GM18517 (cell line): Measurements from ENCODE around the gene STRN.
"Not testable (repeated sequence)": the region's sequence is repeated elsewhere in the genome, so short reads cannot be mapped to it uniquely, and the experiment has no call there.

Source experiments
- ATAC-seq: cut with Tn5 transposase; IDR thresholded peaks from one replicate; pipeline ENCODE4 v1.9.1; 2021; ENCODE audit warnings: mild to moderate bottlenecking, moderate library complexity; ENCODE audit not compliant: unreplicated experiment

The STRN gene

DNA sequence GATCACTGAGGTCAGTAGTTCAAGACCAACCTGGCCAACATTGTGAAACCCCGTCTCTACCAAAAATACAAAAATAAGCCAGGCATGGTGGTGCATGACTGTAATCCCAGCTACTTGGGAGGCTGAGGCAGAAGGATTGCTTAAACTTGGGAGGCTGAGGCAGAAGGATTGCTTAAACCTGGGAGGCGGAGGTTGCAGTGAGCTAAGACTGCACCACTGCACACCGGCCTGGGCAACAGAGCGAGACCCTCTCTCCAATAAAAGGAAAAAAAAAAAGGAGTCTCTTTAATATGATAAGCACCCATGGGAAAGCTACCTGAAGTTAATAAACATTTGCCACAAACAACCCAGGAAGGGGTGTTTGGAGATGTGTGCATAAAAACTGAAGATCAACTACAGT is 2.6 kb downstream of the STRN start:
- no peak for ATAC-seq

GRCh38 chr2:36963106-36963505 is 3.2 kb downstream of the STRN start:
- no peak for ATAC-seq

DNA sequence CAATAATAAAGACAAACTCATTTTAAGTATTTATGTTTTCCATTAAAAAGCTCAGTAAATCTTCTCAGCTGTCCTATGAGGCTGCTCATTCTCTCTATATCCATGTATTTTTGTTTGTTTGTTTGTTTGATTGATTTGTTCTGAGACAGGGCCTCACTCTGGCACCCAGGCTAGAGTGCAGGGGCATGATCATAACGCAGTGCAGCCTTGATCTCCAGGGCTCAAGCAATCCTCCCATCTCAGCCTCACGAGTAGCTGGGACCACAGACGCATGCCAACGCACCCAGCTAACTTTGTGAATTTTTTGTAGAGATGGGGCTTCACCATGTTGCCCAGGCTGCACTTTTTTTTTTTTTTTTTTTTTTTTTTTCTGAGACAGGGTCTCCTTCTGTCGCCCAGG is 5.6 kb downstream of the STRN start:
- ATAC-seq: no peak

GRCh38 chr2:36960005-36960675 is 6.2 kb downstream of the STRN start:
- no peak for ATAC-seq

- no peak for ATAC-seq
Measured at GRCh38 chr2:36954977-36955607, 11.2 kb downstream of the STRN start.

GRCh38 chr2:36952748-36953197 is 13.6 kb downstream of the STRN start:
- ATAC-seq: no peak

- ATAC-seq: no peak
Measured at GRCh38 chr2:36951574-36951973, 14.8 kb downstream of the STRN start.

DNA sequence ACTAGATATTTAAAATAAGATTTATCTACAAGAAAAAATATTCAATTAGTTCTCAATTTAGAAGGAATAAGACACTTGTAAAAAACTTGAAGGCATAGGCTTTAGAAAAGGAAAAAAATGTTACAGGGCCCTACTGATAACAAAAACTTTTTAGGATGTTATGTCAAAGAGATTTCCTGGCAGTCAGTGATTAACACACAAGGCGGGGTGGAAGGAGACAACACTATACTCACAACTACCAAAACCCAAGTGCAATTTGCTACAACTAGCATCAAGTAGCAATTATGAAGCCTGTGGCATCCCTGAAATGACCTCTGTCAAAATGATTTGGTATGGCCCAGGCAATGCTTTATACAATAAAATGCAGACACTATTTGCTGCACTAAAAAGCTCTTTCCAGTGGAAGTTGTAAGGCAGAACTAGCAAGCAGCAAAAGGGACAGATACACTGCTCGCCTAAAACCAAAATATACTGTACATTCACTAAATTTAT is 15.3 kb downstream of the STRN start:
- no peak for ATAC-seq

DNA sequence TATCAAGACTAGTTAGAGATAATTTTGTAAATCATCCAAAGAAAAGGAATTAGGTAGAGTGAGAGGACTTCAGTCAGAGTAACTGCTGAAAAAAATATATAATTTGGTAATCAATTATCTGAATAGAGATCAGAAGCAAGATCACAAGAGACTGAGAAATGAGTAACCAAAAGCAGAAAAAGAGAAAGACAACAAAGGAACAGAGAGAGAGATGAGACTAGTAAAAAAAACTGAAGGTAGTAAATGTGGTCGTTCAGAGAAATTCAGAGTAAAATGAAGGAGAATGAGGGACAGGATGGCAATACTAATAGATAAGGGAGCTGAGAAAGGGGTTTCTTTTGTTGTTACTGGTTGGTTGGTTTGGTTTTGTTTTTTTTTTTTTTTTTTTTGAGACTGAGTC is 16.5 kb downstream of the STRN start:
- ATAC-seq: no peak

- not testable (repeated sequence) for ATAC-seq
Measured at GRCh38 chr2:36945240-36945639, 21.1 kb downstream of the STRN start.

- ATAC-seq: no peak
Measured at GRCh38 chr2:36941867-36942266, 24.5 kb downstream of the STRN start.

GRCh38 chr2:36936526-36936925 is 29.8 kb downstream of the STRN start:
- not testable (repeated sequence) for ATAC-seq

DNA sequence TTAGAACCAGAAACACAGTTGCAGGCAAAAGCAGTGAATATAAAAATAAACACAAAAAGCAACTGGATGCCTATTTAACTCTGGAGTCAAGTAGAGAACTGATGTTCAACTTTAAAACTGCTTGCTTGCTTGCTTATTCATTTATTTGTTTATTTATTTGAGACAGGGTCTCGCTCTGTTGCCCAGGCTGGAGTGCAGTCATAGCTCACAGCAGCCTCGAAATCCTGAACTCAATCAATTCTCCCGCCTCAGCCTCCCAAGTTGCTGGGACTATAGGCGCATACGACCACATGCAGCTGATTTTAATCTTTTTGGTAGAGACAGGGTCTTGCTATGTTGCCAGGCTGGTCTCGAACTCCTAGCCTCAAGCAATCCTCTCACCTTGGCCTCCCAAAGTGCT is 34.6 kb downstream of the STRN start:
- not testable (repeated sequence) for ATAC-seq

GRCh38 chr2:36930787-36931410 is 35.4 kb downstream of the STRN start:
- not testable (repeated sequence) for ATAC-seq

DNA sequence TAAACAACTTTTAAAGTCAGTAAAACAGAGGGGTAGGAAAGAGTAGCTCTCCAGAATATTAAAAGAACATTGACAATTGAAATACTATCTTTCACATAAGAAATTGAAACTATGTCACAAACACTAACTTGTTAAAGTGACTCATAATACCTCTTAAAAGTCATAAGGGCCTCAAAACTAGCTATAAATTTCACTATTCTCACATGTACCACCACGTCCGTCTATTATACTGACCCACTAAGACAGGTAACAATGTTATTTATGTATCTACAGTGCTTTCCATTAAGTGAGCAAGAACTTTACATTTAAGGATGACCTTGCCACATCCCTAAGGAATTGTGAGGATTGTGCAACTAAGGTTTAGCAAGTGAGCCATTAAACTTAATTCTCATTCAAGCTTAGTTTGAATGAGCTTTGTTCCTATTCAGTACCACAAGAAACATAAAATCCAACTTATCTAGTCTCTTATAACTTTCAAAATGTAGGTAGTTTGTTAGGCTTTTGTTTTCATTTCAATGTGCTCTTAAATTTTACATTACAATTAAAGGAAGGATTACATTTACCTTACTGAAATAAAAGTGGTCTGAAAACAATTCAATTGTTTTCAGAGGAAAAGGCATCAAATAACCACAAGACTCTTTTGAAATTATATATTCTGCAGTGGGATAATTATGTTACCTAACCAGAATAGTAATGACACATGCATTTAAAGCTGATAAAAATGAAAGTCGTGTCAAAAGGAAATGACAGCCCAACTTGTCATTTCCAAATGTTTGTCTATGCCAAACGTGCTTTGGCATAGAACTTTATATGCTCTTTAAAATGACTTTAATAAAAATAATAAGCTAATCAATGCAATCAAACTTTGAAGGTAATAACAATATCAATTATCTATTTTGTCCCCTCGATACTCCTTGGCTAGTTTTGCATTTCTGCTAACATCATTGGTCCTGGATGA is 39.9 kb downstream of the STRN start:
- not testable (repeated sequence) for ATAC-seq

DNA sequence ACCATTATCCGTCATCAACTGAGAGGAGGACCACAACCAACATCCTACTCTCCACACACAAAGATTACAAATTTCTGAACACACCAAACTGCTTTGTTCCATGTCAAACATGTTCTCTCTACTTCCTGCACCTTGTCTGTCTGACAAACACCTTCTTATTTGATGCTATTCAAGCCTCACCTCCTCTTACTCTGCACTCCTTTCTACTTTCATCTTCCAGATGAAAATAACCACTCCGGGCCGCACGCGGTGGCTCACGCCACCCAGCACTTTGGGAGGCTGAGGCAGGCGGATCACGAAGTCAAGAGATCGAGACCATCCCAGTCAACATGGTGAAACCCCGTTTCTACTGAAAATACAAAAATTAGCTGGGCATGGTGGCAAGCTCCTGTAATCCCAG is 43.7 kb downstream of the STRN start:
- not testable (repeated sequence) for ATAC-seq

GRCh38 chr2:36921984-36922383 is 44.4 kb downstream of the STRN start:
- ATAC-seq: no peak

DNA sequence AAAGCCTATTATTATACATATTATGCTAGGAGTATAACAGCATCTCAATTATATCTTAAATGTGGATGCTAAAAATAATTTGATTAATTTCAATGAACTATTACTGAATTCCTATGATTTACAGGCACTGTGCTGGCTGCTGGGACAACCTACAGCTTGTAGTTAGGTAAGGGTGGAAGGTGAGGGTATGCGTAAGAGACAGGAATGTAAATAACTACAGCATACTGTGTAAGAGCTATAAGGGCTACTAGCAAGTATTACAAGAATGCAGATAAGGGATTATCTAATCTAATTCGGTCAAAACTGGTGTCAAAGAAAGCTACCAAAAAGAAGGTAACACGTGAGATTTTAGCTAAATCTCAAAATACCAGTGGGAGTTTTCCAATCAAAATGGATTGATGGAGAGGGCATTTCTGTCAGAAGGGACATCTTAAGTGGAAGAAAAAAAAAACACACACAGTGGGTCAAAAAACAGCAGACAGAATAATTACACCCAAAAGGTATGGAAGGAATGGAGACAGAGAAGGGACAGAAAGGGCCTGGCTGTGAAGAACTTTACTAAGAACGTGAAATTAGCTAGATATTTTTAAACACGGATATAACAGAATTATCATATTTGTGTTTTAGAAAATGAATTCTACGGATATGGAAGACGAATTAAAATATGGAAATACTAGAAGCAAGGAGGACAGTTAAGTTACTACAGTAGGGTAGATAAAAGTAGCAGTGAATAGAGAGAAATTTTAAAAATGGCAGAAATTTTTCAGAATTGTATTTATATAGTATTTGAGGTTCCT is 47.1 kb downstream of the STRN start:
- ATAC-seq: no peak

- ATAC-seq: no peak
Measured at GRCh38 chr2:36918307-36918706, 48.0 kb downstream of the STRN start.

GRCh38 chr2:36915627-36916026 is 50.7 kb downstream of the STRN start:
- ATAC-seq: no peak
